Motor neuron (in vitro differentiated cells): ENCODE results near the gene TMEM43. TPM values are rescaled to one million over a fixed set of nuclear protein-coding genes. Genes with fewer than 3 reads are reported as not detected.

ENCODE experiments used
- ATAC-seq, 8 experiments: fragments of 200-7000 bp; cut with Tn5 transposase; replicated peaks in 6 of 8; 2 replicates each; pipeline ENCODE4 v1.8.0; 2021; ENCODE audit warnings: mild to moderate bottlenecking in 8 of 8, moderate library complexity in 8 of 8
- H3K27ac ChIP-seq, 2 donors: fragments of 250-450 bp; sonication (Bioruptor Pico); 2 replicates each; pipeline ENCODE4 v1.9.0; 2021; ENCODE audit warnings: antibody characterized with exemption in 2 of 2, mild to moderate bottlenecking in 2 of 2, moderate library complexity in 1 of 2
- H3K4me1 ChIP-seq, 2 donors: fragments of 250-450 bp; sonication (Bioruptor Pico); replicated peaks in 1 of 2; 2 replicates each; pipeline ENCODE4 v1.6.1; 2021; ENCODE audit warnings: antibody characterized with exemption in 2 of 2, mild to moderate bottlenecking in 2 of 2, moderate library complexity in 1 of 2
- H3K4me3 ChIP-seq, 5 donors: fragments of 250-450 bp; sonication (Bioruptor Pico); 2 replicates each; pipeline ENCODE4 v1.9.0; 2021; ENCODE audit warnings: antibody characterized with exemption in 5 of 5, mild to moderate bottlenecking in 5 of 5, moderate library complexity in 4 of 5
- WGBS, 10 experiments: fragments of 450-650 bp; shearing (Covaris generic); methylation state at CpG; one replicate each; pipeline ENCODE4 v1.0.0; 2022; 5-methylcytosine and 5-hydroxymethylcytosine counted together
- in situ Hi-C, 9 experiments: fragments of 400-800 bp; cut with MboI; loops; one replicate each; pipeline ENCODE4 v1.15.0; 2021; ENCODE audit warnings: low sequenced_read_pairs in 9 of 9, low pct_unique_long_range_greater_than_20kb in 2 of 9; ENCODE audit not compliant: unreplicated experiment in 9 of 9
- total RNA-seq, 8 experiments: library from RNA; unstranded; fragments of 300-600 nt; gene quantifications; 2 replicates each; pipeline versions ENCODE4 v1.2.3 to v1.2.4, GENCODE V29; 2022

TMEM43 gene
- total RNA-seq, 8 experiments from 2014 or later, result 27.7 to 81.8 (median 48.6) TPM

DNA sequence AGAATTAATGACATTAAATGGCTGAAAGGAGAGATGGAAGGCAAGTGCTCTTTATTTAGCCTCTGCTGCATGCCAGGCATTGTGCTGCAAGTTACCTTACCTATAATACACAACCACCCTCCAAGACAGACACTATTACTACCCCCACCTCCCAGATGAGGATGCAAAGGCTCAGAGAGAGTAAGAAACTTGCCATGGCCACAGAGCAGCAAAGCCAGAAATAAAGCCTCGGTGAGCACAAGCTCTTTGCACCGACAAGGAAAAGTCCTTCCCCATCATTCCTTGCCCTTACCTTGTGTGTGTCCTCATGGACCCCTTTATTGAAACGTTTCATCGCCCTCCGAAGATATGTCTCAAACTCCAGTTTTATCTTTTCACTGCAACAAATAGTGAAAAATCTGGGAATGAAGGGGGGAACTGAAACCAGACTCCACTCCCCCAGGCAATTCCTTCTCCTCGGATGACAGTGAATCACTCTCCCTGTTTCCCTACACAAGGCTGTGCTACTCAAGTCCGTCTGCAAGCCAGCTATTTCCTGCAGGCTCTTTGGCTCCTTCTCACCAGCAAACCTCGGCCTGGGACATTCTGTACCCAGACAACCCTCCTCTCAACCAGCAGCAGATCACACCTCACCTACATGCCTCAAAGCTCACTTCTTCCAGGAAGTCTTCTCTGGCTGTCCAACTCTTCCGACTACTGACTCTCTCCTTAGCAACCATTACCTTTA, 42.2 kb downstream of the TMEM43 start:
- 33 to 100% (median 95%) methylated on average over 1 to 9 of the region's 9 CpGs; no CpG with 5 or more reads in 2 of the 10 experiments for WGBS, 10 experiments

DNA sequence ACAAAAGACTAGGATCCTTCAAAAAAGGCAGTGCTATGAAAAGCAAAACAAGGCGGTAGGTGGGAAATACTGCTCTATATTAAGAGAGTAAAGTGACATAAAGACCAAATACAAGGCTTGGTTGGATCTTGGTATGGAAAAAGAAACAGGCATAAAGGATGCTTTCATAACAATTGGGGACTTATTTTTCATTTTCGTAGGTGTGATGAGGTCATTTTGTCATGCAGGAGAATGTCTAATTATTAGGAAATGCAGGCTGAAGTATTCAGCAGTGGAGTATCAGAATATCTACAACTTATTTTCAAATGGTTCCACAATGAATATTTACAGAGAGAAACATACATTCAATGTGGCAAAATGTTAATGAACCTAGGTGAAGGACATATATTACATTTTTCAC, 44.6 kb downstream of the TMEM43 start:
- peaks cover 0 to 2% of the 10 kb centered on the region in 2 donors for H3K4me1 ChIP-seq
- no peak overlapping the region for H3K4me3 ChIP-seq
- in situ Hi-C loops, result no loop called here
- H3K27ac ChIP-seq, result no peak overlapping the region
- no peak for ATAC-seq
- WGBS, 10 experiments, result 63 to 100% (median 86%) methylated on average over 1 to 2 of the region's 2 CpGs

More for the DNA sequence above, 42.2 kb downstream of the TMEM43 start:
- no peak overlapping the region for H3K27ac ChIP-seq
- no peak for ATAC-seq
- no peak overlapping the region for H3K4me3 ChIP-seq
- in situ Hi-C loops, result no loop called here
- H3K4me1 ChIP-seq, result no peaks in the 10 kb centered on the region

DNA sequence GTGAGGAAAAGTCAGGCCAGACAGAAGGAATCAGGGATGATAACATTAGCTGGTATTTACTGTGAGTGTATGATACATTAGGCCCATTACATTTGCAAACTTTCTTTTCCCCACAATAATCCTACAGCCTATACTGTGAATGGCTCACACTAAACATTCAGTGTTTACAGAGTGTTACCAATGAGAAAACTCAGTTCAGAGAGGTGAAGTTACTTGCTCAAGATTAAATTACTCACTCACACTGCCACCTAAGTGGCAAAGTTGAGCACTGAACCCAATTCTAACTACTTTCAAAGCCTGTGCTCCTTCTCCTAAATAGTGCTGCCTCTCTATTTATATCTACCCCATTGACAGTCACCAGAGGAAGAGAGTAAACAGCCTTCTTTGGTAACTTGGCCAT, 45.0 kb downstream of the TMEM43 start:
- H3K4me3 ChIP-seq, result no peak overlapping the region
- no peak overlapping the region for H3K27ac ChIP-seq
- H3K4me1 ChIP-seq, result peaks cover 0 to 2% of the 10 kb centered on the region in 2 donors
- no peak for ATAC-seq
- in situ Hi-C loops, result no loop called here

DNA sequence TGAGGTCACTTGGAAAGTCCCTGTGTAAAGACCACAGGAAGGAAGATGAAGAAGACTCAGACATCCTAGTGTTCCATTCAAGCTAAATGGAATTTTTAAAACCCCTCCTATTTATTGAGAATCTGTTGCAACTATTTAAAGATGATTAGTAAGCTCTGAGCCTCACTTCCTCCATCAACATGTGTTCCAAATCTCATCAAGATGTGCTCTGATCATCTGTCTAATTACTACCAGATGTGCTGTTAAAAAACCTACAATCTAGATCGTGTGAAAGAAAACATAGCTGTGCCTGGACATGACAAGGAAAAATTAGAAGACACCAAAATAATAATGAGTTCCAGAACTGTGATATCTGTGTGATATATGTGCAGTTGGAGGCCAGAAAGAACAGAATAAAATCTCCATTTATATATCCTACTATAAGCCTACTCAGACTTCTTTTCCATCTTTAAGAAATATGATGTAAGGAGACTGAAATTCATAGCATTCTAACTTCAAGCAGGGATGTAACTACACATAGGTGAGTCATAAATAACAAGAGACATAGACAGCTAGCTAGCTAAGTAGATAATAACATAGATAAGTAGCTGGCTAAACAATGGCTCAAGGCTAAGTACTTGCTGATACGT, 45.8 kb downstream of the TMEM43 start:
- Histone ChIP-seq H3K27ac (no peak overlapping the region), H3K4me1 (peaks cover 0 to 2% of the 10 kb centered on the region in 2 donors), H3K4me3 (no peak overlapping the region)
- WGBS, 10 experiments, result 6 to 100% (median 86%) methylated on average over 1 to 2 of the region's 2 CpGs
- peak in 3 of 8 experiments; percentile 23 to 42 (median 36) for ATAC-seq
- in situ Hi-C loops, result no loop called here

DNA sequence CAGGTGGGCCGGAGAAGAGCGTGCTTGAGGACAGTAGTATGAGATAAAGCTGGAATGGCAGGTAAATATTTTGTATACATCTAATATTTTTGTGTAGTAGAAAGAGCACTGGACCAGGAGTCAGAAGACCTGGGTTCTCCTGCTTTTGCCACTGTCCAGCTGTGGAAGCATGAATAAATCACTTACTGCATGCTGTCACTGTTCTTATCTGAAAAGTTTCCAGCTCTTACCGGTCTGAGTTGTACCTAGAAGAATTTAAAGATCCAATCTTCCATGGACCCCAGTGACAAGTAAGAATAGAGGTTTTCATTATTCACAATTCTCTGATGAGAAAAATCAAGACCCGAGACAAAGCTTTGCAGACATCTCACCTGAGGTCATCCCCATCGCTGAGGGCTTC, 47.6 kb downstream of the TMEM43 start:
- Histone ChIP-seq H3K4me1 (peaks cover 6 to 11% of the 10 kb centered on the region in 2 donors), H3K27ac (no peak overlapping the region), H3K4me3 (no peak overlapping the region)
- ATAC-seq, result no peak
- in situ Hi-C loops, result no loop called here
- 89 to 100% (median 97%) methylated on average over 1 to 5 of the region's 5 CpGs; no CpG with 5 or more reads in 1 of the 10 experiments for WGBS, 10 experiments

DNA sequence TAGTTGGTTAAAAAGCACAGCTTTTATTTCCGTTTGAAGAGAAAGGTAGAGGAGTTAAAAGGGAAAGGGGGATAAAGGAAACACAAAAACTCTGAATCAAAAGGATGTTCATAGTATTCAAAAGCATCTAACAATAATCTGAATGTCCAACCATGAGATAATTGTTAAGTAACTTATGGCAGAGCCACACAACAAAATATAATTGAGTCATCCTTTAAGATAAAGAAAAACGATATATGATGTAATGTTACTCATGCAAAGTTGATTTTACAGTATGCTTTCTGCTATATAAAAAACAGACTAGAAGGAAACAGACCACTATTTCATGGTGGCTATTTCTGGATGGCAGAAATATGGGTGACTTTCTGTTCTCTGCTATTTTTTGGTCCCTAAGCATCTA, 49.6 kb downstream of the TMEM43 start:
- WGBS, 10 experiments, result 43 to 100% (median 69%) methylated on average over 1 to 2 of the region's 2 CpGs
- ATAC-seq, result no peak
- in situ Hi-C loops, result no loop called here

DNA sequence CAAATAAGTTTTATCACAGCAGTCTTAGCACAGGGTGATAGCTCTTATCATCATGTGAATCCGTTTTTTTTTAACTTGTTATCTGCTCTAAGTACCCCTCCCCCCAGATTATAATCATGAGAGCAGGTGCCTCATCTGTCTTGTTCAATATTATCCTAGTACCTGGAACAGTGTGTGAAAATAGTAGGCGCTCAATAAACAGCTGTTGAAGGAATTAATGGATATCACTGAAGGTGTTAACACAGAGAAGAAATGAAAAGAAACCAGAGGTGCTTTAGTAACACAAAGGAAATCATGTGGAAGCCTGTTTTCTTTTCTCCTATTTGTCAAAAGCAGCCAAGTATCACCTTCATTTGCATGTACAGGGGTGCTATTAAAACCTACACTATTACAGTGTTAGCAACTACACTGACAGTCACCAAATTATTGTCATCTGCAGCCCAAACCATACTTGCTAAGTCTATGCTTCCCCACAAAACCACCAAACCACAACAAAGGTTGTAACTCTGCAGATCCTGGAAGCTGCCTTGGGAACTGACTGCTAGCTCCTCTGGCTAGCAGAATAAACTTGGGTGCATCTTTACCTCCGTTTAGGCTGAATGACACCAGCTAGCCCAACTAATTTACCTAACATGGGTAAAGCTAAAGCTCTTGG, 50.7 kb downstream of the TMEM43 start:
- 55 to 88% (median 75%) methylated on average over 2 to 3 of the region's 3 CpGs; no CpG with 5 or more reads in 1 of the 10 experiments for WGBS, 10 experiments
- in situ Hi-C loops, result no loop called here
- ATAC-seq, result no peak
- H3K4me3 ChIP-seq, result no peak overlapping the region
- peaks cover 9 to 20% of the 10 kb centered on the region in 2 donors for H3K4me1 ChIP-seq
- no peak overlapping the region for H3K27ac ChIP-seq

More for the DNA sequence above, 49.6 kb downstream of the TMEM43 start:
- Histone ChIP-seq H3K4me1 (peaks cover 8 to 15% of the 10 kb centered on the region in 2 donors), H3K4me3 (no peak overlapping the region), H3K27ac (no peak overlapping the region)

DNA sequence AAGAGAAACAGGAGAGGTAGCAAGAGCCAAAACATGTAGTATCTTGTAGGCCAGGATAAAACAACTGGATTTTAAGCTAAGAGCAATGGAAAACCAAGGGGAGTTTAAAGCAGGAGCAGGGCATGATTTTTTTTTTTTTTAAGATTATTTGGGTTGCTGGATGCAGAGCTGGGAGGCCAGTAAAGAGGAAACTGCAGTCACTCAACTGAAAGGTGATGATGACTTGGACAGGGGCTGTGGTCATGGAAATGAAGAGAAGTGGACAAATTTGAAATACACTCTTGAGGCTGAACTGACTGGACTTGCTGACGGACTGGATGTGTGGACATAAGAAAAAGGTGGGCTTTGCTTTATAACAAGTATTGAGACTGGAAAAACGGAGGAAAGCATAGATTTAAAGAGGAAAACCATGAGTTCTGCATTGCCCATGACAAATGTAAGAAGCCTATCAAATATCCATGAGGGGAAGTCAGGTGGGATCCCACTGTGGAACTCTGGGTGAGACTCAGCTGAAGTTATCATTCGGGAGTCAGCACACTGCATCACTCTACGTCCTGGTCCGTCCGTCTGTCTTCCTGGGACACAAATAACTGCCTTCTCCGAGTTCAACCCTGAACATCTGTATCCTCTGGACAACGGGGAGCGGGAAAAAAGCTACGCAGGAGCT, 52.9 kb downstream of the TMEM43 start:
- in situ Hi-C loops, result no loop called here
- peaks cover 9 to 20% of the 10 kb centered on the region in 2 donors for H3K4me1 ChIP-seq
- peak overlapping the region; percentile 57 to 79 (median 70) for H3K4me3 ChIP-seq
- ATAC-seq, result peak in 7 of 8 experiments; percentile 8 to 43 (median 28)
- peak overlapping the region; percentile 88 to 93 for H3K27ac ChIP-seq
- WGBS, 10 experiments, result 0 to 30% (median 3%) methylated on average over 1 to 10 of the region's 10 CpGs; no CpG with 5 or more reads in 1 of the 10 experiments

DNA sequence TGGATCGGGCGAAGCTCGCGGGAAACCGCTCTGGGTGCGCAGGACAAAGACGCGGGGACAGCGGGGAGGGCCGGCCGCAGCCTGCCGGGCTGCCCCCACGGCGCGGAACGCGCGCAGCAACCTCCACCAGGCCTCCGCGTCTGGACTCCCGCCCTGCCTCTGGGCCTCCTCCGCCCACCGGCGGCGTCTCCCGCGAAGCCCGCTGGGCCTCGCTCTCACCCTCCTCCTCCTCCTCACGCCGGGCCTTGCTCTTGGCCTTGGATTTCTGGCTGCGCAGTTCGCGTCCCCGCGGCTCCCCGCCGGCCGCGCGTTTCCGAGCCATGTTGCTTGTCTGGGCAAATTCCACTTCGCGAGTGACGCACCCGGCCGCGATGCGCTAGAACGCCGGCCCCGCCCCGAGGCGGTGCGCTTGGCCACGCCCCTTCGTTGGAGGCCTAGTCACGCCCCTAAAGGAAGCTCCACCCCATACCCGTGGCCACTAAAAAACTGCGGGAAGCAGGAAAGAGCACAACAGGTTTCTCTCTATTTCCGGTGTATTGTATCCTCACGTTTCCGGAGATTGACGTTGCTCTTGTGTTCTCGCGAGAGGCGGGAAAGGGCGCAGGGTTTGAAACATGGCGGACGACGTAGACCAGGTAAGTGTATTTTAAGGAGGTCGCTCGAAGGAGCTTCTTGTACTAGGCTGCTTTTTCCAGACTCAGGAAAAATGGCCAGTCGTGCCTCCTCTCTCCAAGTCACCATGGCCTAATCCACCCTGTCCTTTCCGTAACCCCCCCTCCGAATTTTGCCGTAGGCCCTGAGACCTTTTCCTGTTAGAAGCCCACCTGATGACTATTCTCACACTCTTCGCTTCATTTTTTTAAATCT, 53.6 kb downstream of the TMEM43 start, which contains the start of the genes LSM3 and XPC:
Gene LSM3, plus strand, starts transcription at position 571 of the 867 bp plus-strand sequence. Its CDS starts 44 bp downstream, at position 615.
Gene XPC, minus strand, starts transcription at position 355 of the 867 bp plus-strand sequence. Its CDS starts 33 bp downstream, at position 322.
- H3K4me3 ChIP-seq, result peak within 1 kb of the TSS; percentile 57 to 79 (median 70)
- ATAC-seq, result peak; percentile 90 to 97 (median 95)
- peak within 1 kb of the TSS; percentile 88 to 93 for H3K27ac ChIP-seq
- in situ Hi-C loops, result no loop called here
- 0 to 2% (median 0%) methylated on average over 1 to 28 of the region's 78 CpGs; no CpG with 5 or more reads in 1 of the 10 experiments for WGBS, 10 experiments
- H3K4me1 ChIP-seq, result peaks cover 9 to 20% of the 10 kb centered on the region in 2 donors

DNA sequence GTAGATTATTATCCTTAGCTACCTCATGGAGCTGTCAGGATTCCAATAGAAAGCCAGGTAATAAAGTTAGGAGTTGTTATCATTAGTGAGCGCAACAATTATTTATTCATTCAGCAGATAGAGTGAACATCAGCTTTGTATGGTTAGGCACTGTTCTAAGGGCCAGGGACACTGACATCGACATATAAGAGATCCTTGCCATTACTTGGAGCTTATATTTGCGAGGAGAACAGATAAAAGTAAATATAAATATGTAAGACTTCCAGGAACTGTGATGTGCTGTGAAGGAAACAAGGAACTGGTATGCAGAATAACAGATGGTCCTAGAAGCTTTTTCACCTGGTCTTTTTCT, 54.2 kb downstream of the TMEM43 start:
- ATAC-seq, result no peak
- in situ Hi-C loops, result no loop called here
- Histone ChIP-seq H3K27ac (peak overlapping the region; percentile 78 to 87), H3K4me3 (peak overlapping the region; percentile 57 to 79 (median 70)), H3K4me1 (peaks cover 9 to 20% of the 10 kb centered on the region in 2 donors)
- WGBS, 10 experiments, result 0 to 7% (median 4%) methylated on average over 1 to 3 of the region's 3 CpGs; no CpG with 5 or more reads in 1 of the 10 experiments

DNA sequence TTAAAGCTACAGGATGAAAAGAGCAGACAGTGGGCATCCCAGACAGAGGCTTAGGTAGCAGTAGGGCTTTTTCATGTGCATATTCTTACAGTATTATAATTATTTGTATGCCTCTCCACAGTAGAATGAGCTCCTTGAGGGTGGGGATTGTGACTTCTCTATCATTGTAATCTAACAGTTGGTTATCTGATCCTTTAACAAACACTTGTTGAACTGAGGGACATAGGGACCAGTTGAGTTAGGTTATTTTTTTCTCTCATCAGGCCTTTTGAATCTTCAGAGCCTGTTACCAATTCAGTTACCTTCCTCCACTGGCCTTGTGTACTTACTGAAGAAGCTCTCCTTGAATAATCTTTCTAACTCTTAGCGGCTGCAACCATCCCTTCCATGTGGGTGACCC, 54.9 kb downstream of the TMEM43 start:
- Histone ChIP-seq H3K4me1 (peaks cover 9 to 18% of the 10 kb centered on the region in 2 donors), H3K27ac (no peak overlapping the region), H3K4me3 (peak overlapping the region; percentile 57 to 79 (median 70))
- WGBS, 10 experiments, result 50 to 100% (median 93%) methylated on average over 1 of the region's 1 CpG; no CpG with 5 or more reads in 4 of the 10 experiments
- in situ Hi-C loops, result no loop called here
- no peak for ATAC-seq

DNA sequence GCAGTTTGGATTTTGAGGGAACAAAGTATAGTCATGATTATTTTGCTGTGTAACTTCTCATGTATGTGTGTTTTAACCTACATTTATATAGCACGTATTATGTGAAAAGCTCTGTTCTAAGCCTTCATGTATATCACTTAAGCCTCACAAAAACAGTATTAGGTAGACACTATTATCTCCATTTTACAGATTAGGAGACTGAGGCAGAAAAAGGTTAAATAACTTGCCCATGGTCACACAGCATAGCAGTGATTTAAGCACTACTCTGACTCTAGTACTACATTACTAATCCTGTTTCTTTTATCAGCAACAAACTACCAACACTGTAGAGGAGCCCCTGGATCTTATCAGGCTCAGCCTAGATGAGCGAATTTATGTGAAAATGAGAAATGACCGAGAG, 56.4 kb downstream of the TMEM43 start:
- WGBS, 10 experiments, result 80 to 100% (median 96%) methylated on average over 1 to 3 of the region's 3 CpGs; no CpG with 5 or more reads in 1 of the 10 experiments
- Histone ChIP-seq H3K27ac (no peak overlapping the region), H3K4me1 (peaks cover 9 to 18% of the 10 kb centered on the region in 2 donors), H3K4me3 (no peak overlapping the region)
- ATAC-seq, result no peak
- in situ Hi-C loops, result no loop called here
